GM06990 (cell line): ENCODE data around the gene SPEF1.

Experiments used
- DNase-seq: peaks from one replicate; pipeline ENCODE4 v3.0.0-alpha.2; 2011; ENCODE audit not compliant: insufficient read length; ENCODE audit errors: extremely low read depth
- H3K27me3 ChIP-seq: replicated peaks from 2 replicates; pipeline ENCODE4 v1.6.0; 2011; ENCODE audit warnings: low read length; ENCODE audit not compliant: control insufficient read depth, insufficient read depth
- H3K36me3 ChIP-seq: 2 replicates; pipeline ENCODE4 v1.5.1; 2011; ENCODE audit warnings: low read length; ENCODE audit not compliant: control insufficient read depth, insufficient read depth
- H3K4me3 ChIP-seq: replicated peaks from 2 replicates; pipeline ENCODE4 v1.5.1; 2011; ENCODE audit warnings: low read depth, mild to moderate bottlenecking, control low read depth, low read length
- TF ChIP-seq, protein P1 (sequence below): IDR thresholded peaks from 2 replicates; pipeline ENCODE4 v1.5.1; 2011; ENCODE audit warnings: low read length, control low read depth, mild to moderate bottlenecking, inconsistent platforms; ENCODE audit not compliant: insufficient read depth, poor library complexity, severe bottlenecking

Gene SPEF1

DNA sequence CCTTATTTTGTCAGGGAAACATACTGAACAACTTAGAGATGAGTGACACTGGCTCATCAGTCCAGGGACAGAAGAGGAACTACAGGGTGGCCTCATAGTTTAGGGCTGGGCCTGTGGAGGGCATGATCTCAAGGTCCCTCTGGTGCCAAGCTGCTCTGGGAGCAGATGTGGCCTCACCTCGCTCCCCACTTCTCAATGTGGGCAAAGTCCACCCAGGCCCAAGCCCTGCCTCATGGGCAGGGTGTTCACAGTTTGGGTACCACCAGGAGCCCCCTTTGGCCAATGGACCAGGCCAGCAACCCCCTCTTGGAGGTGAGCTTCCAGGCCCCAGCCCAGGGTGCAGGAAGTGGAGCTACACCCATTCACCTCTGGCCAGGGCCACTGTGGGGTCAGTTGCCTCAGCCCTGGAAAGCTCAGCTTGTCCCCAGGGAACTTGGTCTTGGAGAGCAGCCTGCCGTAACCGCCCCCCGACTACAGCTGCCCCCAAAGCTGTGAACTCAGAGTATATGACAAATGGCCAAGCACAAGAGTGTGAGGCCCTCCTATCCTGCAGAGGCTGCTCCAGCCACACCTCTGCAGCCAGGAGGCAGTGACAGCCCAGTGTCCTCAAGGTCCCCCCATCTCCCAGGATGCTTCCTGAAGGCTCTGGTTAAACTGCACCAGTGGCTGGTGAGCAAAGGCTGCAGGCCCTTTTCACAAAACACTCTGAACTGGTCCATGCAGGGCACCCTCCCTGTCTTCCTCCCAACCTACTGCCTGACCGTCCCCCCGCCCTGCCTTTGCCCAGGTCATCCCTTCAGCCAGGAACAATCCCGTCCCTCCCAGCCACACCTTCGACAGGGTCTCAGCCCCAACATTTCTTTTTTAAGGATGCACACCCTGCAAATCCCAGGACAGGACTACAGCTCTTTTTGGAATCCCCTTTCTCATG lies 17.3 kb downstream of the SPEF1 start:
- no peaks in the 10 kb centered on the region; the same call in none of the 2 replicates for H3K36me3 ChIP-seq
- DNase-seq, result no peak
- TF ChIP-seq, protein P1, sequence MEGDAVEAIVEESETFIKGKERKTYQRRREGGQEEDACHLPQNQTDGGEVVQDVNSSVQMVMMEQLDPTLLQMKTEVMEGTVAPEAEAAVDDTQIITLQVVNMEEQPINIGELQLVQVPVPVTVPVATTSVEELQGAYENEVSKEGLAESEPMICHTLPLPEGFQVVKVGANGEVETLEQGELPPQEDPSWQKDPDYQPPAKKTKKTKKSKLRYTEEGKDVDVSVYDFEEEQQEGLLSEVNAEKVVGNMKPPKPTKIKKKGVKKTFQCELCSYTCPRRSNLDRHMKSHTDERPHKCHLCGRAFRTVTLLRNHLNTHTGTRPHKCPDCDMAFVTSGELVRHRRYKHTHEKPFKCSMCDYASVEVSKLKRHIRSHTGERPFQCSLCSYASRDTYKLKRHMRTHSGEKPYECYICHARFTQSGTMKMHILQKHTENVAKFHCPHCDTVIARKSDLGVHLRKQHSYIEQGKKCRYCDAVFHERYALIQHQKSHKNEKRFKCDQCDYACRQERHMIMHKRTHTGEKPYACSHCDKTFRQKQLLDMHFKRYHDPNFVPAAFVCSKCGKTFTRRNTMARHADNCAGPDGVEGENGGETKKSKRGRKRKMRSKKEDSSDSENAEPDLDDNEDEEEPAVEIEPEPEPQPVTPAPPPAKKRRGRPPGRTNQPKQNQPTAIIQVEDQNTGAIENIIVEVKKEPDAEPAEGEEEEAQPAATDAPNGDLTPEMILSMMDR, result no peak
- H3K4me3 ChIP-seq, result no peak overlapping the region
- H3K27me3 ChIP-seq, result no peaks in the 10 kb centered on the region

DNA sequence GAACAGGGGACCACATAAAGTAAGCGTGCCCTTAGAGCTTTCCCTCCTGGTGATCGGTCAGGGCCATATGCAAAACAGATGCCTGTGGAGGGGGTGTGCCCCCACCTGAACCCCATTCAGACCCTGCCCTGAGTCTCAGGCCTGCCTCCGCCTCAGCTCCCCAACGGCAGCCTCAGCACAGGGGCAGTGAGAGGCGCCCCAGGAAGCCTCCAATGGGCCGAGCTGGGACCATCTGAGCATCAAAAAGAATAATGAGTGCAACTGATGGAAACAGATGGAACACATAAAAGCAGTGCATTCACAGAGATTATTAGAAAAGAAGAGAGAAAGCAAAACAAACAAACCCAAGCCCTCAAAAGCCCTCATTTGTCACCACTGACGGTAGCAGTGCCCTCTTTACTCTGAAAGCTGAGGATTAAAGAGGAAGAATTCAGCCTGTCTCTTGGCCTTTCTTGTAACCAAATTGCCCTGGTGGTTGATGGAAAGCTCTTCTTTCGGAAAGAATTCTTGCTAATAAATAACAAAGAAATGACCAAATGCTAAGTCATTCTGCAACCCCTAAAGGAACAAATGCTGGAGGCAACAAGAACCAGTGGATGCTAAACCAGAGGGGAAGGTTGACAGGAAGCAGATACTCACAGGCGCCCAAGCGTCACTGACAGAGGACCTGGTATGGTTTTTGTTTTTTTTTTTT lies 20.4 kb downstream of the SPEF1 start:
- no peak overlapping the region for H3K4me3 ChIP-seq
- no peak for DNase-seq
- H3K27me3 ChIP-seq, result no peaks in the 10 kb centered on the region
- peaks cover 2% of the 10 kb centered on the region for H3K36me3 ChIP-seq
- TF ChIP-seq, protein P1, result no peak

DNA sequence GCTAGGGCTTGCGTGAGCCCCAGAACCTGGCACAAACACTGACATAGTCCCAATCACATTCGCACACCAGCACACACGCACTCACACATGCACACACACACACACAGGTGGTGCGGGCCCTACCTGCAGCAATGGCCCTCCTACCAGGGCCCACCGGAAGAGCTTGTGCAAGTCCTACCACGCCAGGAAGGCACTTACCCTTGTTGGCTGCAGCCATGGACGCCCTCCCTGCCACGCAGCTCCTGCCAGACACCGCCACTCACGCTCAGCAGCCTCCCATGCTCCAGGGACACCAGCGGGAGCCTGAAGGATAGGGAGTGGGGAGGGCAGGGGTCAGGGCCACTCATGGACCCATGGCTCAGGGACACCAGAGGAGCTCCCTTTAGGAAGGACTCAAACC lies 21.4 kb downstream of the SPEF1 start:
- TF ChIP-seq, protein P1, result no peak
- DNase-seq, result no peak
- H3K27me3 ChIP-seq, result no peaks in the 10 kb centered on the region
- peaks cover 2% of the 10 kb centered on the region for H3K36me3 ChIP-seq
- no peak overlapping the region for H3K4me3 ChIP-seq

DNA sequence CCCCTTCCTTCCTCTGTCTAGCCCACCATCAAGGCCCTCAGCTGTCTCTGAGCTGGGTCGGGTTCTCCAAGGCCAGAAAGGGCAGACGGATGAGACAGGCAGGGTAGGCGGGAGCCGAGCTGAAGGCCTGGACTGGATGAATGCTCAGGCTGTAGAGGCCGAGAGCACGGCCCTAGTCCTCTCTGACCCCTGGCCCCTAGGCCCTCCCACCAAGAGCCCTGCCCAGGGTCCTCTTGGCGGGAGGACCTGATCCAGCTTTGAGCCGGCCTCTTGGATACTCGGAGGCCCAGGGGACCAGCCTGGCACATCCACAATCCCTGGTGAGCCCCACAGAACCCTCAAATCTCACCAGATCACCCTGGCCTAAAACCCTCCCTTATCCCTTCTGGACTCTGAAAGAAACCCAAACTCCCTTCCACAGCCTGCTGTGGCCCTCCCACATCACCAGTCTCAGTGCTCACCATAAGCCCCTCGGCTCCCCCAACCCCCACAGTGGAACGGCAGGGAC lies 21.9 kb downstream of the SPEF1 start:
- TF ChIP-seq, protein P1, result no peak
- Histone ChIP-seq H3K36me3 (peaks cover 2% of the 10 kb centered on the region), H3K4me3 (no peak overlapping the region), H3K27me3 (no peaks in the 10 kb centered on the region)
- no peak for DNase-seq

DNA sequence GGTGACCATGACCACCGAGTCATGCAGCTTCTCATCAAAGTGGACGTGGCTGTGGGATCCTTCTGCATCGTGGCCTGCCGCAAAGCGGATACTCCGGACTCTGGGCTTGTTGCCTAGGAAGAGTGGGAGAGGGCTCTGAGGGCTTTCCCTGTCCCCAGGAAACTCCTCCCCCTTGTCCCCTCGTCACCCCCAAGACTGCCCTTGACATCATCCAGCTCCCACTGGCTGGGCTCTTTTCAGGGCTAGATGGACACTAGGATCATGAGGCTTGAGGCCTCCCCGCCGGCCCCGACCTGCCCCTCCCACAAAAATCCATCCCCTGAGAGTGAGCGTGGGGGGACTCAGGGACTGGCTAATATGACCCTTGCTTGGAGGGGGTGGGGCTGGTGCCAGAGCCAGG lies 22.7 kb downstream of the SPEF1 start:
- H3K27me3 ChIP-seq, result no peaks in the 10 kb centered on the region
- DNase-seq, result no peak
- TF ChIP-seq, protein P1, result no peak
- peaks cover 2% of the 10 kb centered on the region for H3K36me3 ChIP-seq
- no peak overlapping the region for H3K4me3 ChIP-seq
